HepG2 (cell line): ENCODE measurements around the gene SPINT4. TPM values are rescaled to one million over a fixed set of nuclear protein-coding genes. Genes with fewer than 3 reads are reported as not detected.
A peak's percentile ranks its signal among the peaks of the same experiment; 100 is the strongest.

ENCODE experiments used
- ELF4 ChIP-seq: sonication (generic); formaldehyde crosslinking; IDR thresholded peaks from 2 replicates; pipeline ENCODE4 v1.5.0; 2020; ENCODE audit warnings: missing genetic modification reagents, mild to moderate bottlenecking, moderate library complexity, borderline replicate concordance
- LCORL ChIP-seq, 2 experiments: fragments of 450-650 bp in 1 of 2; sonication (generic) in 1 of 2; formaldehyde crosslinking in 1 of 2; IDR thresholded peaks; 2 replicates each; pipeline versions ENCODE4 v1.5.0 to v1.6.1; 2017 to 2020; ENCODE audit warnings: antibody characterized with exemption in 1 of 2, missing genetic modification reagents in 1 of 2
- NFYC ChIP-seq: IDR thresholded peaks from 2 replicates; pipeline ENCODE4 v1.6.1; 2016; ENCODE audit warnings: missing genetic modification reagents, missing compliant biosample characterization
- NR2C2 ChIP-seq: sonication (generic); formaldehyde crosslinking; IDR thresholded peaks from 2 replicates; pipeline ENCODE4 v1.4.0; 2020; ENCODE audit warnings: missing genetic modification reagents, mild to moderate bottlenecking, moderate library complexity, borderline replicate concordance
- SMC3 ChIP-seq: IDR thresholded peaks from 2 replicates; pipeline ENCODE4 v1.6.1; 2011; ENCODE audit warnings: low read length, improper control_type of control experiment
- ZFP62 ChIP-seq: sonication (generic); formaldehyde crosslinking; IDR thresholded peaks from 2 replicates; pipeline ENCODE4 v1.4.0; 2020; ENCODE audit warnings: missing genetic modification reagents
- ZMAT3 ChIP-seq: sonication (generic); formaldehyde crosslinking; conservative IDR thresholded peaks from 2 replicates; pipeline ENCODE4 v1.7.0; 2021; ENCODE audit warnings: missing genetic modification reagents
- ZNF225 ChIP-seq: sonication (generic); formaldehyde crosslinking; IDR thresholded peaks from 2 replicates; pipeline ENCODE4 v1.4.0; 2020; ENCODE audit warnings: mild to moderate bottlenecking, missing genetic modification reagents
- ZNF766 ChIP-seq: sonication (generic); formaldehyde crosslinking; IDR thresholded peaks from 2 replicates; pipeline ENCODE4 v1.5.0; 2020; ENCODE audit warnings: missing genetic modification reagents, borderline replicate concordance
- polyA plus RNA-seq, 8 experiments: library from polyadenylated mRNA; depleted of rRNA in 3 of 8; stranded (reverse) in 7 of 8; unstranded in 1 of 8; fragments of >200 nt; fragmentation: Illumina TruSeq in 4 of 8; extraction: Trizol in 4 of 8; gene quantifications; 2 replicates each; pipeline versions ENCODE4 v1.2.1 to v1.2.3, GENCODE V29; 2011 to 2016; ENCODE audit warnings: low read depth in 4 of 8, missing spikeins in 1 of 8, mixed read lengths in 1 of 8; ENCODE audit not compliant: insufficient read depth in 1 of 8
- total RNA-seq, 5 experiments: library from RNA; depleted of rRNA; stranded (reverse); fragments of >200 nt; fragmentation: Illumina TruSeq; extraction: Trizol; gene quantifications; 2 replicates each; pipeline ENCODE4 v1.2.3, GENCODE V29; 2016; ENCODE audit warnings: low read depth in 1 of 5
- TF ChIP-seq, protein P1 (sequence below): sonication (generic); formaldehyde crosslinking; IDR thresholded peaks from 2 replicates; pipeline ENCODE4 v1.4.0; 2020; ENCODE audit warnings: missing genetic modification reagents
- TF ChIP-seq, protein P2 (sequence below): sonication (generic); formaldehyde crosslinking; IDR thresholded peaks from 2 replicates; pipeline ENCODE4 v1.4.0; 2020; ENCODE audit warnings: missing genetic modification reagents
- TF ChIP-seq, protein P3 (sequence below): sonication (generic); formaldehyde crosslinking; IDR thresholded peaks from 2 replicates; pipeline ENCODE4 v1.4.0; 2020; ENCODE audit warnings: missing genetic modification reagents
- TF ChIP-seq, protein P4 (sequence below): sonication (generic); formaldehyde crosslinking; IDR thresholded peaks from 2 replicates; pipeline ENCODE4 v1.4.0; 2020; ENCODE audit warnings: missing genetic modification reagents, borderline replicate concordance
- TF ChIP-seq, protein P5 (sequence below): sonication (generic); formaldehyde crosslinking; IDR thresholded peaks from 2 replicates; pipeline ENCODE4 v1.4.0; 2020; ENCODE audit warnings: missing genetic modification reagents
- TF ChIP-seq, protein P6 (sequence below): IDR thresholded peaks from 2 replicates; pipeline ENCODE4 v1.6.1; 2016

Gene SPINT4
- total and polyA plus RNA-seq, 2 of the 13 experiments (the other 11 are each of a cell fraction or from before 2014, with no cell fraction given): not detected

DNA sequence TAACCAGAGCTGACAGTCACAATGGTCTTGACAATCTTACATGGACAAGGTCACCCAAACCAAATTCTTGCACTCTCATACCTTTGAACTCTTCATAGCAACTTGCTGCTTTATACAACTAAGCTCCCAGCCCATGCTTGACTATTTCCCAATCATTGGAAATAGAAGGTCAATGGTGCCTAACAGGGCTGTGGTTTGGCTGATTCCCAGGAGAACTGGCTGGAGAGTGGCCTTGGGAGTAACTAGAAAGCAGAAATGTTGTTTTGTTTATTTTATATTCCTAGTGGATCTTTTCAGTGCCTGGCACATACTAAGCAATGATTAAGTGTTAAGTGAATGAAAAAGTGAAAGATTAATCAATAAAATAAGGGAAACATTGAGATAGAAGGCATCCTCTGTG is 3.0 kb downstream of the SPINT4 start (continued):
- peak; percentile 78; the same call in 1 of the 2 replicates for TF ChIP-seq LCORL (IDR thresholded peaks at IDR 0.05)
- 0 out of 2 replicates have a peak, but pooled peaks have one; percentile 33 for TF ChIP-seq LCORL (CRISPR knock-in tag; IDR thresholded peaks at IDR 0.05)
- TF ChIP-seq ELF4 (CRISPR knock-in tag): no peak
- TF ChIP-seq NR2C2: peak; percentile 80
- TF ChIP-seq, protein P1, sequence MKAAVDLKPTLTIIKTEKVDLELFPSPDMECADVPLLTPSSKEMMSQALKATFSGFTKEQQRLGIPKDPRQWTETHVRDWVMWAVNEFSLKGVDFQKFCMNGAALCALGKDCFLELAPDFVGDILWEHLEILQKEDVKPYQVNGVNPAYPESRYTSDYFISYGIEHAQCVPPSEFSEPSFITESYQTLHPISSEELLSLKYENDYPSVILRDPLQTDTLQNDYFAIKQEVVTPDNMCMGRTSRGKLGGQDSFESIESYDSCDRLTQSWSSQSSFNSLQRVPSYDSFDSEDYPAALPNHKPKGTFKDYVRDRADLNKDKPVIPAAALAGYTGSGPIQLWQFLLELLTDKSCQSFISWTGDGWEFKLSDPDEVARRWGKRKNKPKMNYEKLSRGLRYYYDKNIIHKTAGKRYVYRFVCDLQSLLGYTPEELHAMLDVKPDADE (CRISPR knock-in tag): no peak
- TF ChIP-seq, protein P2, sequence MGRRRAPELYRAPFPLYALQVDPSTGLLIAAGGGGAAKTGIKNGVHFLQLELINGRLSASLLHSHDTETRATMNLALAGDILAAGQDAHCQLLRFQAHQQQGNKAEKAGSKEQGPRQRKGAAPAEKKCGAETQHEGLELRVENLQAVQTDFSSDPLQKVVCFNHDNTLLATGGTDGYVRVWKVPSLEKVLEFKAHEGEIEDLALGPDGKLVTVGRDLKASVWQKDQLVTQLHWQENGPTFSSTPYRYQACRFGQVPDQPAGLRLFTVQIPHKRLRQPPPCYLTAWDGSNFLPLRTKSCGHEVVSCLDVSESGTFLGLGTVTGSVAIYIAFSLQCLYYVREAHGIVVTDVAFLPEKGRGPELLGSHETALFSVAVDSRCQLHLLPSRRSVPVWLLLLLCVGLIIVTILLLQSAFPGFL (CRISPR knock-in tag): no peak
- no peak for TF ChIP-seq ZNF766 (CRISPR knock-in tag)
- no peak for TF ChIP-seq ZNF225
- TF ChIP-seq, protein P3, sequence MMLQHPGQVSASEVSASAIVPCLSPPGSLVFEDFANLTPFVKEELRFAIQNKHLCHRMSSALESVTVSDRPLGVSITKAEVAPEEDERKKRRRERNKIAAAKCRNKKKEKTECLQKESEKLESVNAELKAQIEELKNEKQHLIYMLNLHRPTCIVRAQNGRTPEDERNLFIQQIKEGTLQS: no peak
- TF ChIP-seq SMC3: peak; percentile 33; the same call in 1 of the 2 replicates
- no peak for TF ChIP-seq ZMAT3 (CRISPR knock-in tag)
- TF ChIP-seq, protein P4, sequence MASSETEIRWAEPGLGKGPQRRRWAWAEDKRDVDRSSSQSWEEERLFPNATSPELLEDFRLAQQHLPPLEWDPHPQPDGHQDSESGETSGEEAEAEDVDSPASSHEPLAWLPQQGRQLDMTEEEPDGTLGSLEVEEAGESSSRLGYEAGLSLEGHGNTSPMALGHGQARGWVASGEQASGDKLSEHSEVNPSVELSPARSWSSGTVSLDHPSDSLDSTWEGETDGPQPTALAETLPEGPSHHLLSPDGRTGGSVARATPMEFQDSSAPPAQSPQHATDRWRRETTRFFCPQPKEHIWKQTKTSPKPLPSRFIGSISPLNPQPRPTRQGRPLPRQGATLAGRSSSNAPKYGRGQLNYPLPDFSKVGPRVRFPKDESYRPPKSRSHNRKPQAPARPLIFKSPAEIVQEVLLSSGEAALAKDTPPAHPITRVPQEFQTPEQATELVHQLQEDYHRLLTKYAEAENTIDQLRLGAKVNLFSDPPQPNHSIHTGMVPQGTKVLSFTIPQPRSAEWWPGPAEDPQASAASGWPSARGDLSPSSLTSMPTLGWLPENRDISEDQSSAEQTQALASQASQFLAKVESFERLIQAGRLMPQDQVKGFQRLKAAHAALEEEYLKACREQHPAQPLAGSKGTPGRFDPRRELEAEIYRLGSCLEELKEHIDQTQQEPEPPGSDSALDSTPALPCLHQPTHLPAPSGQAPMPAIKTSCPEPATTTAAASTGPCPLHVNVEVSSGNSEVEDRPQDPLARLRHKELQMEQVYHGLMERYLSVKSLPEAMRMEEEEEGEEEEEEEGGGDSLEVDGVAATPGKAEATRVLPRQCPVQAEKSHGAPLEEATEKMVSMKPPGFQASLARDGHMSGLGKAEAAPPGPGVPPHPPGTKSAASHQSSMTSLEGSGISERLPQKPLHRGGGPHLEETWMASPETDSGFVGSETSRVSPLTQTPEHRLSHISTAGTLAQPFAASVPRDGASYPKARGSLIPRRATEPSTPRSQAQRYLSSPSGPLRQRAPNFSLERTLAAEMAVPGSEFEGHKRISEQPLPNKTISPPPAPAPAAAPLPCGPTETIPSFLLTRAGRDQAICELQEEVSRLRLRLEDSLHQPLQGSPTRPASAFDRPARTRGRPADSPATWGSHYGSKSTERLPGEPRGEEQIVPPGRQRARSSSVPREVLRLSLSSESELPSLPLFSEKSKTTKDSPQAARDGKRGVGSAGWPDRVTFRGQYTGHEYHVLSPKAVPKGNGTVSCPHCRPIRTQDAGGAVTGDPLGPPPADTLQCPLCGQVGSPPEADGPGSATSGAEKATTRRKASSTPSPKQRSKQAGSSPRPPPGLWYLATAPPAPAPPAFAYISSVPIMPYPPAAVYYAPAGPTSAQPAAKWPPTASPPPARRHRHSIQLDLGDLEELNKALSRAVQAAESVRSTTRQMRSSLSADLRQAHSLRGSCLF (CRISPR knock-in tag): no peak
- TF ChIP-seq, protein P5, sequence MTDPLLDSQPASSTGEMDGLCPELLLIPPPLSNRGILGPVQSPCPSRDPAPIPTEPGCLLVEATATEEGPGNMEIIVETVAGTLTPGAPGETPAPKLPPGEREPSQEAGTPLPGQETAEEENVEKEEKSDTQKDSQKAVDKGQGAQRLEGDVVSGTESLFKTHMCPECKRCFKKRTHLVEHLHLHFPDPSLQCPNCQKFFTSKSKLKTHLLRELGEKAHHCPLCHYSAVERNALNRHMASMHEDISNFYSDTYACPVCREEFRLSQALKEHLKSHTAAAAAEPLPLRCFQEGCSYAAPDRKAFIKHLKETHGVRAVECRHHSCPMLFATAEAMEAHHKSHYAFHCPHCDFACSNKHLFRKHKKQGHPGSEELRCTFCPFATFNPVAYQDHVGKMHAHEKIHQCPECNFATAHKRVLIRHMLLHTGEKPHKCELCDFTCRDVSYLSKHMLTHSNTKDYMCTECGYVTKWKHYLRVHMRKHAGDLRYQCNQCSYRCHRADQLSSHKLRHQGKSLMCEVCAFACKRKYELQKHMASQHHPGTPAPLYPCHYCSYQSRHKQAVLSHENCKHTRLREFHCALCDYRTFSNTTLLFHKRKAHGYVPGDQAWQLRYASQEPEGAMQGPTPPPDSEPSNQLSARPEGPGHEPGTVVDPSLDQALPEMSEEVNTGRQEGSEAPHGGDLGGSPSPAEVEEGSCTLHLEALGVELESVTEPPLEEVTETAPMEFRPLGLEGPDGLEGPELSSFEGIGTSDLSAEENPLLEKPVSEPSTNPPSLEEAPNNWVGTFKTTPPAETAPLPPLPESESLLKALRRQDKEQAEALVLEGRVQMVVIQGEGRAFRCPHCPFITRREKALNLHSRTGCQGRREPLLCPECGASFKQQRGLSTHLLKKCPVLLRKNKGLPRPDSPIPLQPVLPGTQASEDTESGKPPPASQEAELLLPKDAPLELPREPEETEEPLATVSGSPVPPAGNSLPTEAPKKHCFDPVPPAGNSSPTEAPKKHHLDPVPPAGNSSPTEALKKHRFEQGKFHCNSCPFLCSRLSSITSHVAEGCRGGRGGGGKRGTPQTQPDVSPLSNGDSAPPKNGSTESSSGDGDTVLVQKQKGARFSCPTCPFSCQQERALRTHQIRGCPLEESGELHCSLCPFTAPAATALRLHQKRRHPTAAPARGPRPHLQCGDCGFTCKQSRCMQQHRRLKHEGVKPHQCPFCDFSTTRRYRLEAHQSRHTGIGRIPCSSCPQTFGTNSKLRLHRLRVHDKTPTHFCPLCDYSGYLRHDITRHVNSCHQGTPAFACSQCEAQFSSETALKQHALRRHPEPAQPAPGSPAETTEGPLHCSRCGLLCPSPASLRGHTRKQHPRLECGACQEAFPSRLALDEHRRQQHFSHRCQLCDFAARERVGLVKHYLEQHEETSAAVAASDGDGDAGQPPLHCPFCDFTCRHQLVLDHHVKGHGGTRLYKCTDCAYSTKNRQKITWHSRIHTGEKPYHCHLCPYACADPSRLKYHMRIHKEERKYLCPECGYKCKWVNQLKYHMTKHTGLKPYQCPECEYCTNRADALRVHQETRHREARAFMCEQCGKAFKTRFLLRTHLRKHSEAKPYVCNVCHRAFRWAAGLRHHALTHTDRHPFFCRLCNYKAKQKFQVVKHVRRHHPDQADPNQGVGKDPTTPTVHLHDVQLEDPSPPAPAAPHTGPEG (CRISPR knock-in tag): no peak
- no peak for TF ChIP-seq ZFP62 (CRISPR knock-in tag)
- TF ChIP-seq, protein P6, sequence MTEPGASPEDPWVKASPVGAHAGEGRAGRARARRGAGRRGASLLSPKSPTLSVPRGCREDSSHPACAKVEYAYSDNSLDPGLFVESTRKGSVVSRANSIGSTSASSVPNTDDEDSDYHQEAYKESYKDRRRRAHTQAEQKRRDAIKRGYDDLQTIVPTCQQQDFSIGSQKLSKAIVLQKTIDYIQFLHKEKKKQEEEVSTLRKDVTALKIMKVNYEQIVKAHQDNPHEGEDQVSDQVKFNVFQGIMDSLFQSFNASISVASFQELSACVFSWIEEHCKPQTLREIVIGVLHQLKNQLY (CRISPR knock-in tag): no peak
- TF ChIP-seq NFYC: no peak
